ENCODE results near the gene LRFN4. TPM values are rescaled to one million over a fixed set of nuclear protein-coding genes. Genes with fewer than 3 reads are reported as not detected.
A peak's percentile ranks its signal among the peaks of the same experiment; 100 is the strongest.

LRFN4 gene
- polyA plus RNA-seq, 1 donor, result 40.3 TPM

DNA sequence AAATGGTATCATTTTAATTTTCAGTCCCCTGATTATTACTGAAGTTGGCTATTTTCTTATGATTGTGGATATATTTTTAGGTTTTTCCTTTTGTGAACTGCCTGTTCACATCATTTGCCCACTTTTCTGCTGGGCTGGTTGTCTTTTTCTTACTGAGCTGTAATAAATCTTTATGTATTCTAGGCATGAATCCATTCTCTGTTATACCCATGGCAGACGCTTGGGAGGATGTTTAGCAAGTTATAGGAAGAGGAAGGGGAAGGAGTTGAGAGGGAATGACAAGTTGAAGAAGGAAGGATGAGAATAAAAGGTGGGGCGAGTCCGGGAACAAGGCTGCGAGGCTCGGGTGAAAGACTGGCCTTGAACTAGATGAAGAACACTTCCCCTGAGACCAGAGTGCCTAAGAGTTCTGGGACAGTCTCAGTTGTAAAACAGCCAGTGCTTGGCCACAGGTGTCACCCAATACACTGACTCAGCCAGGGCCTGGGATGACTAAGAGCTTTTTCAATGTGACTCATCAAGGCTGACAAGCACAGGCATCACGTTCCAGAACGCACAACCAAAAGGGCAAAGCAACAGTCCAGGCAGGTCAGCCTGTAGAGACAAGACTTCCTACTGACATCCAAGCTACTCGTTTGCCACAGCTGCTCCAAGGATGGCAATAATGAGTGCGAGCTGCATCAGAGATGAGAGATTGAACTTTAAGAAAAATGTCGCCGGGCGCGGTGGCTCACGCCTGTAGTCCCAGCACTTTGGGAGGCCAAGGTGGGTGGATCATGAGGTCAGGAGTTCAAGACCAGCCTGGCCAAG lies 35.2 kb downstream of the LRFN4 start:
- no peak for DNase-seq

DNA sequence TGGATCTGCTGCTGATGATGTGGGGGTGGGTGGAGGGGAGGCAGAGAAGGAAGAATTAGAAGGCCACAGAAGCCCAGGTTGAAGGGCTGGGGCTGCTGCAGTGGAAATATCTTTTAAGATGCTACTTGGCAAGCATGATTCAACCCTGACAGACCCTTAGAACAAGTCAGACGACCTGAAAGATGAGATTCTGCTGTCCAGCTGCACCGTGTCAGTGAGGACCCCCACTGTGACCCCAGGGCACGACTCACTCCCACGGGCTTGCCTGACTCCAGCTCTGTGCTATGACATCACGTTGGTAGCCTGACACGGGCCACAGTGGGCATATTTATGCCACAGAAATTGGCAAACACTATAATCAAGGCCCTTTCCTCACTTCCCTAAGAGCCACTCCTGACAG lies 36.0 kb downstream of the LRFN4 start:
- DNase-seq, result no peak

DNA sequence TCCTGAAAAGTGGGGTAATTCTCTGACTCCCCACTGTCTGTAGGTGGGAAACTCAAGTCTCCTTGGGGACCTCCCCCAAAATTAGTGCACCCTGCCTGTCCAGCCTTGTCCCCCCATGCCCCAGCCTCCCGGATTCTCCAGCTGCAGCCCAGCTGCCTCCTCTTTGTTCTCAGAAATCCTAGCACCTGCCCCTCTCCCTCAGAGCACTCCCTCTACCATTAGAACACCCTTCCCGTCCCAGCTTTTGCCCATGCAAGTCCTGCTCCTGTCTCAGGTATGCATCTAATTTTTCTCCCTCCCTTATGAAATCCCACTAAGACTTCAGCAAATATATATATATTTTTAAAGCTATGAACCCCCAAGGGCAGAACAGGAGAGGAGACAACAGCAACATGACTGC lies 37.3 kb downstream of the LRFN4 start:
- no peak for DNase-seq

DNA sequence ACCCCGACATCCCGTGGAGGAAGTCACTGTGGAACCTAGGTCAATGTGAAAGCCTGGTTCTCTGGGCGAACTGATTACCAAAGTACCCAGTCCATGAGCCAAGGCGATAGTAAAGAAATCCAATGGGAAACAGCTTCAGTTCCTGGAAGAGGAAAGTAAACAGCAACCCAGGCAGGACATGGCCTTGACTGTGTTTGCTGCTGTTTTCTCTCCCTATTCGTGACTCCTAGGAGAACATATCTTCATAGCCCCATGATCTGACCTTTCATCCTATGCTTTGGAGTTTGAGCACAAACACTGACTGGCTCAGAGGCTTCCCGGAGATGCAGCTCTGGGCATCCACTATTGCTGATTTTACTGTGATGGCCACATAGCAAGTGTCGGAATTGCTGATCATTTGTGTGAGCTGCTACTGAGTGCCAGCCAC lies 45.1 kb downstream of the LRFN4 start:
- no peak for DNase-seq

DNA sequence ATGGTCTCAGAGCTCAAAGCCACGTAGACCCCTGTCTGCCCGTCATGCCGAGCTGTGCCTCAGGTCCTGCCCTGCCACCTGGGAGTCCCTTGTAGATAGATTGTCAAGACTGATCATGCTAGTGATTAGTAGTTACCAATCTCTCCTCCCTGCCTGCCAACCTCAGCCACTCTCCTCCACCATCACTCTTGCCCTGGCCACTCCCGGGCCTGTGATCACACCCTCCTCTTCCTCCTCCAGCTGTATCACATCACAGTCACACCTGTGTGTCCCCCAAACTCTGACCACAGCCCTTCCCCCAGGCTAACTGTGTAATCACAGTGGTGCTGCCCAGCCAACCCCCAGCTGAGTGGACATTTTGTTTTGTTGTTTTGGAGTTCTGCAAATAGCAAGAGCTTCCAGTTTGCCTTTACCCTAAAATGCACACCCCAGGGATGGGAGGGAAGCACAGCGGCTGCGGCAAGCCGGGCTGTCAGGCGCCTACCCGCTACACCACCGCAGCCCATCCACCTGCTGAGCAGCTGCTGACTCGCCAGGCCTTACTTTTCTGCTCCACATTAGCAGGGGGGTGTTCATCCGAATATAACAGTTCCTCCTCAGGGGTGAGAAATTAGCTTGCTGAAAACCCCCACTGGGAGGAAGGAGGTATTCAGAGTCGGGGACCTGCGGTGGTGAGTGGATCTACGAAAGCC lies 45.8 kb downstream of the LRFN4 start:
- DNase-seq, result no peak

DNA sequence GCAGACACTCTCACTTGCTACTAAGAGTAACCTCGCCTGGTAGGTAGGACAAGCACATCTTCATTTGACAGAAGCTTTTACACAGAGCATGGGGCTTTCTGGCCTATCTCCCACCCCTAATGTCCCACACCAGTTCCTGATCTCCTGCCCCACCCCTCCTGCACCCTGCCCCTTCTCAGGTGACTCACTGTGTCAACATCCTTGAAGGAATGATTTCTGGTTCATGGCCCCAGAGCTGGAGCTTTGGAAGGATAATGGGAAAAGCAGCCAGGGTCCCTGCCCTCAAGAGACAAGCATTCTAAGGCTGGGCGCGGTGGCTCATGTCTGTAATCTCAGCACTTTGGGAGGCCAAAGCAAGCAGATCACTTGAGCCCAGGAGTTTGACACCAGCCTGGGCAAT lies 47.2 kb downstream of the LRFN4 start:
- no peak for DNase-seq

DNA sequence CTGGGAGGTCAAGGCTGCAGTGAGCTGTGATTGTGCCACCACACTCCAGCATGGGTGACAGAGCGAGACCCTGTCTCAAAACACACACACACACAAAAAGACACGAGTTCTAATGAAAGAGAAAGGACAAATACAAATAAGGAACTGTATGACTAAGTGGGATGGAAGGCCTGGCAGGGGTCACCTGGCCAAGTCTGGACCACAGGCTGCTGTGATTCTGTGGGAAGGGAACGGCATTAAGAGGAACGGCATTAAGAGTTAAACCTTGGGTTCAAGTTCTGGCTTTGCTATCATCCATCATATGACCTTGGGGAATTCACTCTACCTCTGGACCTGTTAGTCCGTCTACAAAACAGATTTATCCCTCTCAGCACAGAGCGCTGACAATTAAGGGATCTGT lies 47.7 kb downstream of the LRFN4 start:
- no peak for DNase-seq

DNA sequence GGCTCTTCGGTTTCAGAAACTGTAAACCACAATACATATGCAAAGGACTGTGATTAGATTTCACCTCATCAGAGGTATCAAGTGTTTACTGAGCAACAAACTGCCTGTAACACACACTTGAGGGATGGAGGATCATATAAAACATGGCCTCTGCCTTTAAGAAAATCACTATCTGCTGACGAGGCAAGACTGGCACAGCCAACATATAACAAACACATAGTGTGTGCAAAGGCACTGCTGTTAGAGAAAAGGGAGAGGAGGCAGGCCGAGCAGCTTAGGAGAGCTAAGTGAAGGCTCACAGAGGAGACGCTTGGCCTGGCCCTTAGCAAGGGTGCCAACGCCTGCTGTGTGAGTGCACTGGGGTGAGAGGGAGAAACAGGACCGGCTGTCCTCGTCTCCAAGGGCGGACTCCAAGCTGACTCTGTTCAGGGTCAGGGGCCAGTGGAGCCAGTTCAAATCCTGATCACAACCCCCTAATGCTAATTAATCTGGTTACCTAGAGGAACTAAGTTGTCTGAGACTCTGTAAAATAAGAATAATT lies 48.2 kb downstream of the LRFN4 start:
- DNase-seq, result no peak

DNA sequence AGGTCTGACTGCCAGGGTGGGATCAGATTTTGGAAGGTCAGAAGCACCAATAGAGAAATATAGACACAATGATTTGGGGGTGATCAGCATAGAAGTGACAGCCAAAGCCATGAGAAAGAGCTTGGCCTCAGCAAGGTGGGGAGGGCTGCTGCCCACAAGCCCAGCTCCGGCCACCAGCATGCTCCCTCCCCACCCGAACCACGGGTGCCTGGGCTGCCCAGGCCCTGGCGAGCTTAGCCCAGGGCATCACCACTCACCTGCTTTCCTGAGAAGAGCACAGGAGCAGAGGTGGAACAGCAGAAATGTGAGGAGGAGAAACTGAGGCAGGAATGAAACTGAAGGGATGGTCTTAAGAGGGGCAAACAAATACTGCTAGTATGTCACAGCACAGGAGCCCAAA lies 48.8 kb downstream of the LRFN4 start:
- DNase-seq, result no peak

DNA sequence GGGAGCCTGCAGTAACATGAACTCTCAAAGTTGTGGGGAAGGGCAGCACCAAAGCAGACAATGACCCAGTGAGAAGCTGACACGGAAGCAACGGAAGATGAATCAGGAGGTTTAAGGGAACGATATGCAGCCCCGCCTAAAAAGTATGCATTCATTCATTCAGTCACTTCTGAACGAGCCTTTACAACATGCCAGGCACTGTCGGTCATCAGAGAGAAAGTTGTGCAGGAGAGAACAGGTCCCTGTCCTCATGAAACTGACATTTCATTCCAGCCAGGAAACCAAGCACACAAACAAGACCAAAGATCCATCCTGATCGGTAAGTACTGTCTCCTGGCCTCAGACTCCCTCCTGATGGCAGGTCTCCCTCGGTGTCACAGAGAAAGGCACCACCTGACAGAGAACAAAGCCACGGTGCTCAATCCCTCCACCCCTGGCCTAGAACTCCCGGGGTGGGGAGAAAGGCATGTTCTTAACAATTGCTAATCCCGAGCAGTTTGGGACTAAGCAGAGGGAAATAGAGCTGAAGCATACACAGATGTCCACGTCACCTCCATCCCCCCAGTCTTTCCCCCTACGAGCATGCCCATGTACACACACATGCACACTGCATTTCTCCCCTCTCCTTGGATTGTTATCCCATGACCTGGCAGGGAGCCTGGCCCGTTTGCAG lies 49.3 kb downstream of the LRFN4 start:
- DNase-seq, result peak; percentile 50

DNA sequence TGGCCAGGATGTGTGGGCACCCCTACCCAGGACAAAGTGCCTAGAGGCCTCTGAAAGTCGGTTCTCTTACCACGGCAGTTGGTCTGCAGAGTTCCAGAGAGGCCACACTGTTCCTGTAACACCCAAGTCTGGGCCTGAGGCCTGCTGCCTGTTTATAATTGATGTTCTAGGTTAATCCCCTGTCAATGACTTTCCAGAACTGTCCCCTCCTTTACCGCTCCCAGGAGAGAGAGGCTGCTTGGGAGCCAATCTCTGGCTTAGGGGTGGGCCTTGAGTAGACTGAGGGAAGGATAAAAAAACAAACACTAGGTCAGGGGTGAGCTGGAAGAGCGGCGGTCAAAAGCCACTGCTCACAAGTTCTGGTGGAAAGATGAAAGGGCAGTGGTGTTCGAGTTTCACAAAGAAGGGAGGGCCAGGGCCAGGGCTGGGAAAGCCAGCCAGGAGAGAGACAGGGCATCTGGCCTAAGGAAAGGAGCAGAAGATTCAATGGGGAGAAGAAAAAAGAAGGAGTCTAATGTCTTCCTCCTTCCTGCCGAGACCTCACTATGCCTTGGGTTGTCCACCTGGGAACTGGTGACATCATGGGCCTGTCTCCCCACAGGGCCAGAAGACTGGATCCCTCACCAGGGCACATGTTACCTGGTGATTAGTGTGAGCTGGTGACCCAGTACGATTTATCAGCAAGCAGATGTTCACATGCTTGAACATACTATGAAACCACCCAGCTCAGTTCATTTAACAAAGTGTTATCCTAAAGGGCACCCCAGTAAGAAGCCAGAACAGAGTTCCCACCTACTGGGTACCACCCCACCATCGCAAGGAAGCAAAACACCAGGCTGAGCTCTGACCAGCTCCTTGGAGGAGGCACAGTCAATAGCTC lies 51.1 kb downstream of the LRFN4 start:
- no peak for DNase-seq

DNA sequence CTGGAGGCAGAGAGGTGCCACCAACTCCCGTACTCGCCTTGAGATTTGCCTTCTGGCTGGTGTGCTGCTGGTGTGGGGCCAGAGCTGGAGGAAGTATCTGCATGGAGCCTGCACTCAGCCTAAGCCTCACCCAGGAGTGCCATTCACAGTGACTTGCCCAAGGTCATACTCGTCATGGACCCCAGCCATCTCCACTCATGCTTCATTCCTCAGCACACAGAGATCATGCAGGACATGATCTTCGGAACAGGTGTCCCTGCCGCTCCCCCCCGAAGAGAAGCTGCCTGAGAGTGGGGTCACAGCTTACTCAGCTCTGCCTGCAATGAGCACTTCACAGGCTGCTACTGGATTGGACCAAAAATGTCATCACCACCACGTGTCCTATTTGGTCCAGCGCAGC lies 52.3 kb downstream of the LRFN4 start:
- no peak for DNase-seq

DNA sequence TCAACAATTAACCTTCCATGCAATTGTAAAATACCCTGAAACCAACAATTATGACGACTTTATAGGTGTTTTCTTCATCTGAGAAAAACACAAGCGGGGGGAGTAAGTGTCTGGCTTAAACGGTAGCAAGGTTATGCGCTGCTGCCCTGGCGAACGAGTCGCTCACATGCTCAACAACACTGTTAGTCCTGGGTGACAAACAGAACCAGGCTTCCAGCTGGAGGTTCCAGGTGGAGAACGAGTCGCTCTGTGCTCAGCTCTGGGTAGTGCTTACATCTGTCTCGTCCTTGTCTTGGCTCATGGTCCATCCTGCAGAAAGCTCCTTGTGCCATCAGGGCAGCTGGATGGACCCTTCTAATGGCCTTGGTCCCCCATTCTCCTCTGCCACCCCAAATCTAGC lies 53.2 kb downstream of the LRFN4 start:
- no peak for DNase-seq

Other genes with a start within 250 kb of the LRFN4 start
- 51.5 TPM for gene RBM14, start 240.4 kb upstream of the LRFN4 start, polyA plus RNA-seq (ENCODE audit: insufficient read length)
- 141 TPM for gene RBM4, start 218.4 kb upstream of the LRFN4 start, polyA plus RNA-seq (ENCODE audit: insufficient read length)
- gene RBM4B, start 179.2 kb upstream of the LRFN4 start, polyA plus RNA-seq (ENCODE audit: insufficient read length), result 38.0 TPM
- 24.3 TPM for gene SPTBN2, start 127.8 kb upstream of the LRFN4 start, polyA plus RNA-seq (ENCODE audit: insufficient read length)
- 18.0 TPM for gene RCE1, start 13.6 kb upstream of the LRFN4 start, polyA plus RNA-seq (ENCODE audit: insufficient read length)
- gene PC, start 101.3 kb downstream of the LRFN4 start, polyA plus RNA-seq (ENCODE audit: insufficient read length), result 25.4 TPM
- not detected for gene C11orf86, start 118.2 kb downstream of the LRFN4 start, polyA plus RNA-seq (ENCODE audit: insufficient read length)
- 0.18 TPM for gene SYT12, start 166.1 kb downstream of the LRFN4 start, polyA plus RNA-seq (ENCODE audit: insufficient read length)
- 13.7 TPM for gene RHOD, start 199.8 kb downstream of the LRFN4 start, polyA plus RNA-seq (ENCODE audit: insufficient read length)

Measured in hindlimb muscle (tissue), 1 donor.